Adrenal gland (tissue), 12 donors: ENCODE measurements around the gene FRS2. TPM values are rescaled to one million over a fixed set of nuclear protein-coding genes. Genes with fewer than 3 reads are reported as not detected.

Experiments used
- DNase-seq, 7 donors: peaks; one replicate each; pipeline ENCODE4 v3.0.0-alpha.2; 2019 to 2020
- H3K27ac ChIP-seq, 5 donors: fragments of 200-600 bp; sonication (generic) in 4 of 5; 1 replicate in 3 of 5; 2 replicates in 2 of 5; pipeline versions ENCODE4 v1.5.1 to v1.8.0; 2016 to 2020; ENCODE audit warnings: mild to moderate bottlenecking in 1 of 5
- H3K27me3 ChIP-seq: fragments of 200-600 bp; 2 replicates; pipeline ENCODE4 v1.8.0; 2021
- H3K36me3 ChIP-seq, 2 donors: fragments of 200-600 bp; replicated peaks in 1 of 2; 1 replicate in 1 of 2; 2 replicates in 1 of 2; pipeline versions ENCODE4 v1.5.1 to v1.8.0; 2018 to 2022
- H3K4me1 ChIP-seq, 2 donors: fragments of 200-600 bp; replicated peaks in 1 of 2; 1 replicate in 1 of 2; 2 replicates in 1 of 2; pipeline versions ENCODE4 v1.5.1 to v1.8.0; 2018 to 2021
- H3K4me3 ChIP-seq, 4 donors: fragments of 200-600 bp; sonication (generic) in 3 of 4; one replicate each; pipeline ENCODE4 v1.5.1; 2016 to 2018
- H3K9me3 ChIP-seq, 3 donors: fragments of 200-600 bp; sonication (generic) in 1 of 3; replicated peaks in 1 of 3; 1 replicate in 2 of 3; 2 replicates in 1 of 3; pipeline versions ENCODE4 v1.5.1 to v1.8.0; 2016 to 2021
- CTCF ChIP-seq, 6 experiments: fragments of 450-650 bp in 4 of 6; fragments of 200-600 bp in 2 of 6; sonication (generic) in 1 of 6; IDR thresholded peaks; 1 replicate in 5 of 6; 2 replicates in 1 of 6; pipeline versions ENCODE4 v1.5.1 to v1.8.0; 2016 to 2021; ENCODE audit warnings: antibody characterized with exemption in 6 of 6, mild to moderate bottlenecking in 2 of 6, moderate library complexity in 1 of 6
- POLR2A ChIP-seq, 2 donors: fragments of 450-650 bp; IDR thresholded peaks; one replicate each; pipeline ENCODE4 v1.6.1; 2017; ENCODE audit warnings: antibody characterized with exemption in 2 of 2, mild to moderate bottlenecking in 2 of 2, moderate library complexity in 1 of 2
- WGBS, 4 donors: extraction: QIAGEN DNeasy Blood & Tissue Kit in 2 of 4; methylation state at CpG; one replicate each; pipeline versions ENCODE4 v1.1.5 to v1.1.7; 2013 to 2017; 5-methylcytosine and 5-hydroxymethylcytosine counted together
- intact Hi-C, 2 donors: fragments of 100-400 bp; cut with DNase I; formaldehyde crosslinking; loops; one replicate each; pipeline versions ENCODE4 v1.14.1 to v1.15.0; 2022 to 2023
- polyA plus RNA-seq, 3 donors: library from polyadenylated mRNA; stranded (reverse); fragments of 200-250 nt in 2 of 3; fragments of 350-450 nt in 1 of 3; fragmentation: Illumina TruSeq in 1 of 3; extraction: RNeasy Lipid Tissue Mini Kit (QIAGEN cat#74804) in 1 of 3; gene quantifications; one replicate each; pipeline ENCODE4 v1.2.3, GENCODE V29; 2013 to 2014
- total RNA-seq, 9 donors: library from RNA; depleted of rRNA in 4 of 9; stranded (reverse); fragments of >200 nt in 4 of 9; fragments of 120-200 nt in 1 of 9; fragmentation: NEBNext Ultra II Directional in 1 of 9; extraction: Animal tissue kit (Norgen Biotek cat#: 25700) in 1 of 9; gene quantifications; one replicate each; pipeline versions ENCODE4 v1.1.0 to v1.2.4, GENCODE V29; 2013 to 2023
- donor health status: healthy with polysubstance abuse.
- donor health status: Bipolar disorder and iron deficiency.
- donor health status: DM: yes; HTN: yes; CAD: no.
- donor health status: DM: no; HTN: no; CAD: no.
- donor health status: DM: no; HTN: no; CAD: no.
- donor health status: DM: yes; HTN: yes; CAD: no.

FRS2 gene
- total and polyA plus RNA-seq, 12 donors, result 4.8 to 86.1 (median 45.1) TPM

- WGBS, 4 donors, result 73 to 87% (median 80%) methylated on average over 13 to 14 of the region's 14 CpGs
- intact Hi-C loops, result no loop called here
- no peaks in the 10 kb centered on the region for H3K36me3 ChIP-seq
Measured at GRCh38 chr12:69616025-69616424, 145.8 kb downstream of the FRS2 start.

GRCh38 chr12:69619050-69619449 lies 148.9 kb downstream of the FRS2 start:
- intact Hi-C loops, result no loop called here
- Histone ChIP-seq H3K27ac (no peak overlapping the region), H3K4me1 (no peaks in the 10 kb centered on the region), H3K27me3 (no peaks in the 10 kb centered on the region), H3K9me3 (no peaks in the 10 kb centered on the region), H3K4me3 (no peak overlapping the region), H3K36me3 (no peaks in the 10 kb centered on the region)
- no peak for TF ChIP-seq POLR2A (IDR thresholded peaks at IDR 0.05)
- no peak for TF ChIP-seq CTCF (IDR thresholded peaks at IDR 0.05)
- 62 to 71% (median 66%) methylated on average over 6 of the region's 6 CpGs for WGBS, 4 donors
- no peak for DNase-seq

More at GRCh38 chr12:69616025-69616424, 145.8 kb downstream of the FRS2 start:
- no peak overlapping the region for H3K27ac ChIP-seq
- H3K4me3 ChIP-seq, result no peak overlapping the region
- no peak for TF ChIP-seq CTCF (IDR thresholded peaks at IDR 0.05)
- no peak for TF ChIP-seq POLR2A (IDR thresholded peaks at IDR 0.05)
- H3K27me3 ChIP-seq, result no peaks in the 10 kb centered on the region
- H3K4me1 ChIP-seq, result no peaks in the 10 kb centered on the region
- no peaks in the 10 kb centered on the region for H3K9me3 ChIP-seq
- no peak for DNase-seq

- no peak overlapping the region for H3K4me3 ChIP-seq
- no peak for DNase-seq
- no peak overlapping the region for H3K27ac ChIP-seq
- 83 to 93% (median 88%) methylated on average over 4 of the region's 4 CpGs for WGBS, 4 donors
- H3K36me3 ChIP-seq, result no peaks in the 10 kb centered on the region
- no peaks in the 10 kb centered on the region for H3K9me3 ChIP-seq
- no peaks in the 10 kb centered on the region for H3K27me3 ChIP-seq
- H3K4me1 ChIP-seq, result no peaks in the 10 kb centered on the region
- intact Hi-C loops, result no loop called here
- TF ChIP-seq CTCF (IDR thresholded peaks at IDR 0.05), result no peak
- TF ChIP-seq POLR2A (IDR thresholded peaks at IDR 0.05), result no peak
Measured at GRCh38 chr12:69620077-69620476, 149.9 kb downstream of the FRS2 start.

GRCh38 chr12:69620921-69621320 lies 150.7 kb downstream of the FRS2 start:
- intact Hi-C loops, result no loop called here
- WGBS, 4 donors, result 55 to 75% (median 66%) methylated on average over 2 of the region's 2 CpGs

More at GRCh38 chr12:69620921-69621320, 150.7 kb downstream of the FRS2 start:
- peak in 4 of 7 donors; percentile 18 to 52 (median 39) for DNase-seq
- no peak overlapping the region for H3K27ac ChIP-seq
- no peak overlapping the region for H3K4me3 ChIP-seq
- TF ChIP-seq POLR2A (IDR thresholded peaks at IDR 0.05), result no peak
- TF ChIP-seq CTCF (IDR thresholded peaks at IDR 0.05), result no peak
- H3K4me1 ChIP-seq, result no peaks in the 10 kb centered on the region
- H3K9me3 ChIP-seq, result no peaks in the 10 kb centered on the region
- H3K36me3 ChIP-seq, result no peaks in the 10 kb centered on the region
- no peaks in the 10 kb centered on the region for H3K27me3 ChIP-seq
